ENCODE data around the gene TANGO2.

TANGO2 gene

GRCh38 chr22:20027966-20028854 lies 7.3 kb downstream of the TANGO2 start:
- DNase-seq: no peak

GRCh38 chr22:20028855-20029549 lies 8.1 kb downstream of the TANGO2 start:
- no peak for DNase-seq

GRCh38 chr22:20029550-20030225 lies 8.8 kb downstream of the TANGO2 start:
- no peak for DNase-seq

GRCh38 chr22:20031732-20032406 lies 11.0 kb downstream of the TANGO2 start:
- DNase-seq: no peak

GRCh38 chr22:20032407-20032991 lies 11.6 kb downstream of the TANGO2 start:
- DNase-seq: no peak

- no peak for DNase-seq
Observed at GRCh38 chr22:20033045-20033706, 12.3 kb downstream of the TANGO2 start.

GRCh38 chr22:20034143-20034542 lies 13.2 kb downstream of the TANGO2 start:
- no peak for DNase-seq

- DNase-seq: no peak
Observed at GRCh38 chr22:20035375-20036083, 14.6 kb downstream of the TANGO2 start.

GRCh38 chr22:20036084-20036482 lies 15.2 kb downstream of the TANGO2 start:
- no peak for DNase-seq

GRCh38 chr22:20036535-20037392 lies 15.9 kb downstream of the TANGO2 start:
- no peak for DNase-seq

- DNase-seq: peak; percentile 36
Observed at GRCh38 chr22:20037419-20037818, 16.5 kb downstream of the TANGO2 start.

- no peak for DNase-seq
Observed at GRCh38 chr22:20038574-20038973, 17.7 kb downstream of the TANGO2 start.

GRCh38 chr22:20039683-20040325 lies 18.9 kb downstream of the TANGO2 start:
- no peak for DNase-seq

GRCh38 chr22:20040327-20041200 lies 19.7 kb downstream of the TANGO2 start:
- DNase-seq: no peak

GRCh38 chr22:20043057-20043996 lies 22.4 kb downstream of the TANGO2 start:
- DNase-seq: no peak

GRCh38 chr22:20043997-20044342 lies 23.1 kb downstream of the TANGO2 start:
- DNase-seq: no peak

- no peak for DNase-seq
Observed at GRCh38 chr22:20044495-20045151, 23.7 kb downstream of the TANGO2 start.

Data from suppressor macrophage treated with lipopolysaccharide for 4 hours (primary cell).